Stimulated activated CD8-positive, alpha-beta memory T cell treated with anti-CD3 and anti-CD28 coated beads, Interleukin-15, amount 100 ng/mL, for 1 hour (primary cell): ENCODE data around the gene PRADC1.

Source experiments
- DNase-seq: peaks from one replicate; pipeline ENCODE4 v3.0.0-alpha.2; 2020; ENCODE audit warnings: low read depth

The PRADC1 gene

DNA sequence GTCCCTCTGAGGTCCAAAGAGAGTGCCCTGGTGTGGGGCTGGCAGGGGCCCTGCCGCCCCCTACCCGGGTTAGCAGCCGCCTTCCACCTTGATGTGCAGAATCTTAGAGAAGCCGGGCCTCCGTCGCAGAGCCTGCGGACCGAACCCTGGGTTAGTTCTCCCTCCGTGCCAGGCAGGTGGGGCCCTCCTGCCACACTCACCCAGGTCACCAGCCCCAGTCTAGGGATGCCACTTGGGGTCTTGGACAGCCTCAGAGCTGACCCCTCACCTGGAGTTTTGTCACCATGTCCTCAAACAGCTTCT, 25.8 kb upstream of the PRADC1 start:
- DNase-seq = no peak

DNA sequence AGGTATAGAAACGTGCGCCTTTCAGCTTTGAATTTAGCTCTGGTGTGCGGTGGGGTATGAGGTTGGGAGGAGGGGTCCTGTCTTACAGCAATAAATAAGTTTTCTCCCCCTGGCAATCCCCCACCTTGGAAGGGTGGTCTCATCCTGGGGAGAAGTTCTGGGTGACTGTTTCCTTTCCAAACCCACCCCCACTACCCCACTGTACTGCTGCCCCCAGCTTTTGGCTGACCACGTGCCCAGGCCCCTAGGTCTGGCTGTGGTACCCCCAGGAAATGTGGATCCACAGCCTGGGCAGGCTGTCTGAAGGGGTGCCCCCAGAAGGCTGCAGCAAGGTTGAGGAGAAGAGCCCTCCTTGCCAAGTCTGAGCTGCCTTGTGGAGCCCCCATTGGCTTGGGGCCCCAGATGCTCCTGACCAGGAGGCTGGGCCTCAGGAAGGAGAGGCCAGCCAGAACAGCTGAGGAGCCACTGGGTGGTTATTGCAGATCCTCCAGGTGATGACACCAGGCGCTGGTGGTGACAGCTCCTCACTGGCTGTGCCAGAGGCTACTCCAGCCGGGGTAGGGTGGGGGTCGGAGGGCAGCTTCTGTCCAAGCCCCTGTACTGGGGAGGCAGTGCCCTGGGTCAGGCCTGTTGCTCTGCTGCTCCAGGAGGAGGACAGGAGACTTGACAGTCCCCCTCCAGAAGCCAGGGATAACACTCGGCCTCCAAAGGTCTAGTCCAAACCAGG, 25.3 kb upstream of the PRADC1 start:
- DNase-seq = no peak

DNA sequence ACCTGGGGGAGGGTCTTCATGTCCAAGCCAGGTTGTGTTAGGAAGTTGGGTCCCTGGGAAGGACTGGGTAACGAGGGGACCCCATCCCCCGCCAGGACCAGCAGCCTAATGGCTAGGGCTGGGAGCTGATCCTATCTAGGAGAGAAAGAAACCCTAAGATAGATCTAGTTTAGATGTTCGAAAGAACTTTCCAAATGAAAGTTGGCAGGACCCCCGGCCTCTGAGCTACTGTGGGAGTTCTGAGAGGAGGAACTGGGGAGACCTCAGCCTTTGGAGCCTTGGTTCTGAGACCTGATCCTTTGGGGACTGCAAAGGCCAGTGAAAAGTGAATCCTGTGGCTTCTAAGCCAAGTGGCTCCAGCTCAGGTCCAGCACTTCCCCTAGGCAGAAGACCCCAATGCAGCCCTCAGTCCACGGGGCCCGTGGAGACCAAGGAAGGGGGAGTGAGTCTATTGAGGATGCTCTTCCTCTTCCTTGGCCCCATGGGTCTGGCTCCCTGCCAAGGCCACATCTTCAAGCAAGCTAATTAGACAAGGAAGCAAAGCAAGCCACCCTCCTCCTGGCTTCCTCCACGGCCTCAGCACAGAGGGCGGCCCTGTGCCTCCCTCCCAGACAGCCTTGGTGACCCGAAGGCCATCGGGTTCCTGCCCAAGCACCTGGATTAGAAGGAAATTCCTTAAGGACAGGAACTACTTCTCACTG, 24.5 kb upstream of the PRADC1 start:
- DNase-seq = no peak

DNA sequence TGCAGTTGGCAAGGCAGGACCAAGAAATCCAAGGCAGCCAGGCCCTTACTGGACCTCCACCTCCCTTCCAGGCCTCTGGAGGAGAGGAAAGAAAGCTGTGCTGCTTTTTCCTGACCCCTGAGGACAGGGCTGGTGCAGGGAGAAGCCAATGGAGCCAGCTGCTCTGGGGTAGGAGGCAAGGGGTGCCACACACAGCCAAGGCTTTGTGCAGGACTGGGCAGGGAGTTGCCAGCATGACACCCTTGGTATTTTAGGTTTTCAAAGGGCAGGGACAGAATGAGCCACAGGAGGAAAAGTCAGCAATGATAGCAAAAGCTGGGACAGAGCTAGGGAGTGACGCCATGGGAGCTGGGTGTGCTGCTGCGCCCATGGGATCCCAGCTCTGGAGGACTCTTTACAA, 24.0 kb upstream of the PRADC1 start:
- no peak for DNase-seq

DNA sequence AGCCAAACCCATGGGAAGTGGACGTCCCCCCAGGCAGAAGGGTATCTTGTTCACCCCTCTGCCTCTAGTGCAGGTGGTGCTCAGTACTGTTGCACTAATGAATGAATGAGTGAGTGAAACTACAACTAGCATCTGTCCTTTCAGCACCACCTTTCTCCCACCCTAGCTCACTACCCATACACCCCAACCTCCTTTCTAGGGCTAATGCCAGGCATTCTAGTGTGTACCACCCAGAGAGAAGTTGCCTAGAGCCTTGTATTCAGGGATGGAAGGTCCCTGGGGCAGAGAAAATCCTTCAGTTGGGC, 23.5 kb upstream of the PRADC1 start:
- no peak for DNase-seq

DNA sequence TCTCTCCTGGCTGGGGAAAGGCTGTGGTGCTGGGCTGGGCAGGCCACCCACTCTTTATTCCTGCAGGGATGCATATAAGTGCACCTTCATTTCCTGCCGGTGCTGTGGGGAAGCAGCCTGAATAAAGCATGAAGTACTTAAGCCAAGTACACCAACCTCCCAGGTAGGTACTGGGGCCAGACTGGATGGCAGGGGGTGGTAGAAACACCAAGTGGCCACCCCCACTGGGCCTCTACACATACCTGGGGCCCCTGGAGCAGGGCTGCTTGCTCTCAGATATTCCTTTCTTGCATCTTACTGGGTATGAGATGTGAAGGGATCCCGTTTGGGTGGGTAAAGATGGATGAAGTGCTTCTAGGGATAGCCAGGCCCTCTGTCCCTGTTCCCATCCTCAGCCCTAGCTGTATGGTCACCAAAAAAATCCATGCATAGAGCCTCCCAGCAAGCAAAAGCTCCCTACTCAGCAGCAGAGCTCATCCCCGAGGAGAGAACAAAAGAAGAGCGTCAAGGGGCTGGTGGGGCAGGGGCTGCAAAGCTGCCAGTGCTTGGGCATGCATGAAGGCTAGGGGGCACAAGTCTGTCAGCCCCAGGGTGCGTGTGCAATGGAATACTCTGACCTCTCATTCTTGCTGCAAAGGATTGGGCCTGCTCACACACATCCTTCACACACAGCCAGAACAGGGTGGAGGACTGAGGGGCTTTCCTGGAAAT, 23.0 kb upstream of the PRADC1 start:
- DNase-seq = no peak

DNA sequence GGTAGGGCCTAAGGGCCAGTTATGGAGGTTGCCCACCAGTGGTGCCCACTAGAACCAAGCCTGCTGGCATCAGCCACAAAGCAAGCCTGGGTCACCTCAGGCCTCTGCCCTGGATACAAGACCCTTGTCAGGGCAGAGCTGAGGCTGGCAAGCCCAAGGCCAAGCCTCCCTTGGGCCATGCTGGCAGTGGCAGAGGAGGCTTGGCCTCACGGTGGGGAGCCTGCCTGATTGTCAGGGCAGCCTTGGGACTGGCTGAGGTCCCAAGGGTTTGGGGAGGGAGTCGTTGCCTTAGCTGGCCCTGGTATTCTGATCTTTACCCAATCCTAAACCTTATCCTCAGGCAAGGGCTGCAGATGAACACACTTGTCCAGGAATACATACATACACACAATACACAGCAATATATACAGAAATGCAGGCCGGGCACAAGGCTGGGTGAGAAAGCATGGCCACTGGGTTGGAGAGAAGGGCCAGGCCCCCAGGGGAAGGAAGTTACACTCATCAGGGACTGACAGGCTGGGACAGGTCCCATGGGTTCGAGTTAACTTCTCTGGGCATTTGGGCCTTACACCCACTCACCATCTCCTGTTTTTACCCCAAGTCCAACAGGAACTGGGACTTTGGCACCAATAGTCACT, 22.1 kb upstream of the PRADC1 start:
- DNase-seq = no peak

DNA sequence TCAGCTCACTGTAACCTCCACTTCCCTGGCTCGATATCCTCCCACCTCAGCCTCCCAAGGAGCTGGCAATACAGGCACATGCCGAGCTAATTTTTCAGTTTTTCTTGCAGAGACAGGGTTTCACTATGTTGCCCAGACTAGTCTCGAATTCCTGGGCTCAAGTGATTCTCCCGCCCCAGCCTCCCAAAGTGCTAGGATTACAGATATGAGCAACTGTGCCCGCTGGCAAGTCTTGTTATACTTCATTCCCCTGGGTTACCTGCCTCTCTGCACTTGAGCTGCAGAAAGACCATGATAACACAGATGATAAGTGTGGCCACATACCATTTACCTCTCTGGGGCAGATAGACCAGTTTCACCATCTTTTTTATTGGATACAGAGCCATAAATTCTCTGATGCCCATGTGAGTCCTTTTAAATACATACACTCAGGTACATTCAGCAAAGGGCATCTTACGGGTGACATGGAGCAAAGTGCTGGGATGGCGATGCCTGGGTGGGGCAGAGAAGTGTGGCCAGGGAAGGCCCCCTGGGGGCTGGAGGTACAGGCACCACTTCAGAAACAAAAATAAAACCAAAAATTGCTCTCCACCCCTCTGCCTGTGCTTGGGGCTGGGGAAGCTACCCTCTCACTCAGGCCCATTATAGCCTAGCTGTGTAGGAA, 21.4 kb upstream of the PRADC1 start:
- no peak for DNase-seq

DNA sequence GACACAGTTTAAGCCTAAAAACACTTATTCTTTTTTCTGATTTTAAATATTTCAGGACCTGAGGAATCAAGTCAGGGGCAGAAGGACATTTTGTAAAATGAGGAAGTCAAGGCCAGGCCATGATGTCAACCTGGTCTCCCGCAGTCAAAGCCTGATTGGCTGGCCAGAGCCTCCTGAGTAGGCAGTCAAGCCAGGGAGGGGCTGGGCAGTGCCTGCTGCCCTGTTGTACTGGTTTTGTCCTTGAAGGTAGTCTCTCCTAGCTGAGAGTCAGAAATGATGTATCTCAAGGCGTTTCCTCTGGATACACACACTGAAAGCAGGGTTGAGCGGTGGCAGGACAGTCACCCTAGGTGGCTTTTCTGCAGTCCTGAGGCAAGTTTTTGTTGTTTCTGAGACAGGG, 20.9 kb upstream of the PRADC1 start:
- DNase-seq = no peak

DNA sequence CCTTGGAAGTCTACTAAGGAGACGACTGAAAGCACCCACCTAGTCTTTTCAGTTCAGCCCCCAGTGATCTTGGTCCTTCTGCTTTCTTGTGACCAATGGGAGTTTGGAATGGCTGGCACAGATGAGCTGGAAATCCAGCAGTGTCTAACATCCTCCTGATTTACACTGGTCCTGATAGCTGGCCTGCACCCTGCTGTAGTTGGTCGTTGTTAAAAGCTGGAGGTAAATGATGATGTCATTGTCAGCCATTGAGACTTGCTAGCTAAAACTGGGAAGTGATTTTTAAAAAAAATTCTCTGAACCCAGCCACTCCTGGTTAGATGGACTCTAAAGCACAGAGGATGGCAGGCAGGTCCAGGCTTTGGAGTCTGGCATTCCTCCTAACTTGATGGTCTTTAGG, 20.4 kb upstream of the PRADC1 start:
- no peak for DNase-seq

DNA sequence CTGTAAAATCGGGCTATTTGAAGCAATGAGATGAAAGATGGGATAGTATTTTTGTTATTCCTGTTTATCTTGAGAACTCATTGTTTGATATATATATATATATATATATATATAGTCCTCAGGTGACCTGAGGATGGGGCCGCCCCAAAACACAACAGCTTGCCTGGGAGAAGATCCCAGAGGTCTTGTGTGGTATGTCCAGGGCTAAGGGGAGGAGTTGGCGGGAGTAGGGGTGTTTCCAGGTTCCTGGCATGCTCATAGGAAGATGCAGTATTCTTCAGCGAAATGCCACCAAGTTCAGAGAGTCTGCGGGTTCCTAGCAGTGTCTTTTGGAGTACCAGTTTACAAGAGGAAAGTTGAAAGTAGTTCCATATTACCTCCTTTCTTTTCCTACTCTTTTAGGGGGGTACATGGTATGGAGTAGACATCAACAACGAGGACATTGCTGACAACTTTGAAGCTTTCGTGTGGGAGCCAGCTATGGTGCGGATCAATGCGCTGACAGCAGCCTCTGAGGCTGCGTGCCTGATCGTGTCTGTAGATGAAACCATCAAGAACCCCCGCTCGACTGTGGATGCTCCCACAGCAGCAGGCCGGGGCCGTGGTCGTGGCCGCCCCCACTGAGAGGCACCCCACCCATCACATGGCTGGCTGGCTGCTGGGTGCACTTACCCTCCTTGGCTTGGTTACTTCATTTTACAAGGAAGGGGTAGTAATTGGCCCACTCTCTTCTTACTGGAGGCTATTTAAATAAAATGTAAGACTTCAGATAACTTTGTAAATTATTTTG, 19.4 kb upstream of the PRADC1 start:
- DNase-seq = no peak

DNA sequence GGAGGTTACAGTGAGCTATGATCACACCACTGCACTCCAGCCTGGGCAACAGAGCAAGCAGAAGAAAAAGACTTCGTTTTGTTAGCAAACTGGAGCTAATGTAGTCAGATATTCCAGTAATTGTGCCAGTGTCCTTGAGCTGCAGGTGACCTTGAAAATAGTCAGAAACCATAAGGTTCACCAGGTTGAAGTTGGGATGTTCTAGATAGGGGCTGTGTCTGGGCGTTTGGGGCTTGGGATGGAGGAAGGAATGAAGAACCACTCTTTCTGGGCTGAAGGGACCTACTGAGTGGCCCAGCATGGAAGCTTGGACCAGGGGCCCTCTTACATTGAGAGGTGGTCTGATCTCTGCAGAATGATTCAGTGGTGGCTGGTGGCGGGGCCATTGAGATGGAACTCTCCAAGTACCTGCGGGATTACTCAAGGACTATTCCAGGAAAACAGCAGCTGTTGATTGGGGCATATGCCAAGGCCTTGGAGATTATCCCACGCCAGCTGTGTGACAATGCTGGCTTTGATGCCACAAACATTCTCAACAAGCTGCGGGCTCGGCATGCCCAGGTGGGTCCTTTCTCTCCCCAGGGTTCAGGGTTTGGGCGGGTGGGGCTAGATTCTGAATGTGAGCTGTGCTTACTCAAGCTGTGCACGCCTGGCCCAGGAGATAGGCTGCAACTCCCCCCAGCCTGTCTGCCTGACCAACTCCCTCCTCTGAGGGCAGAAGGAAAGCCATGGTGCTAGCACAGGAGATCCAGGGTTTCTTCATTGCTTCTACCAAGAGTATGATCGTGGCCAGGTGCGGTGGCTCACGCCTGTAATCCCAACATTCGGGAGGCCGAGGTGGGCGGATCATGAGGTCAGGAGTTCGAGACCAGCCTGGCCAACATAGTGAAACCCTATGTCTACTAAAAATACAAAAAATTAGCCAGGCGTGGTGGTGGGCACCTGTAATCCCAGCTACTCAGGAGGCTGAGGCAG, 18.1 kb upstream of the PRADC1 start:
- DNase-seq = no peak

DNA sequence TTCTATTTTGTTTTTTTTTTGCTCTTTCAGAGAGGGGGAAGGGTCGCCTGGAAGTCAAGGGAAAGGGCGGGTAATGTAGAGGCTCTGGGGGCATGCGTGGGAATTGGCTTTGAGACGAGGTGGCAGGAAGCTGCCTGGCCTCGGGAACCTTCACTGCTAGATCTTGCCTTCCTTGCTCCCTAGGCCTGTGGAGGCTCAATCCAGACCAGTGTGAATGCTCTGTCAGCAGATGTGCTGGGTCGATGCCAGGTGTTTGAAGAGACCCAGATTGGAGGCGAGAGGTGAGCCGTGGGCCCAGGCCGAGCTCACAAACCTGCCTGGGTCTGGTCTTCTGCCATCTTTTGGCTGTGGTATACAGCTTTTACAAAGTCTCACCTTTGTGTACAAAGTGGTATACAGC, 16.6 kb upstream of the PRADC1 start:
- no peak for DNase-seq

DNA sequence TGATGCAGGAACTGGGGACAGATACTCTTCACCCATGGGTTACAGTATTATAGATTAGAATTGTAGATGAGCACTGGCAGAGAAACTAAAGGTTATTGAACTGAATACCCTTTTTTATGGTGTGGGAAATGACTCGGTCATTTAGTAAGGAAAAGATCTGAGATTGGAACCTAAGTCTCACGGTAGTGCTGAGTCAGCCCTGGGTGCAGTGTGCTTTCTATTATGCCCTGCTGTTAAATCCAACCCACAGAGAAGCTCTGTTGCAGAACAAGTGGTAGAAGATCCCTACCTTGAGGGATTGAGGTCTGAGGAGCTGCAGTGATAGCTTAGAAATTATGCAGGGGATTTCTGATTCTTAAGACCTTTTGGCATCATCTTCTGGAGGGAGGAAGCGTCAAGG, 13.8 kb upstream of the PRADC1 start:
- no peak for DNase-seq

DNA sequence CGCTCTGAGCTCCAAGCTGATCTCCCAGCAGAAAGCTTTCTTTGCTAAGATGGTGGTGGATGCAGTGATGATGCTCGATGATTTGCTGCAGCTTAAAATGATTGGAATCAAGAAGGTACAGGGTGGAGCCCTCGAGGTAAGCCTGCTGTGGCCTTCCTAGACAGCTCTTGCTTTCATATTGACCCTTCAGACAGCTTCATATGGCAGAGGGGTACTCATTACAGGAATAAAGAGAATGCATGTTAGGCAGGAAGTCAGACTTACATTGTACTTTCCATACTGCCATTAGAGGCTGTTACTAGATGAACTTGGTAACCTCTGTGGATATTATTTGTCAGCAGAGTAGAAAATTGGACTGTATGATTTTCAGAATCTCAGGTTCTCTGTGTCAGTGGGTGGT, 11.5 kb upstream of the PRADC1 start:
- DNase-seq = no peak

DNA sequence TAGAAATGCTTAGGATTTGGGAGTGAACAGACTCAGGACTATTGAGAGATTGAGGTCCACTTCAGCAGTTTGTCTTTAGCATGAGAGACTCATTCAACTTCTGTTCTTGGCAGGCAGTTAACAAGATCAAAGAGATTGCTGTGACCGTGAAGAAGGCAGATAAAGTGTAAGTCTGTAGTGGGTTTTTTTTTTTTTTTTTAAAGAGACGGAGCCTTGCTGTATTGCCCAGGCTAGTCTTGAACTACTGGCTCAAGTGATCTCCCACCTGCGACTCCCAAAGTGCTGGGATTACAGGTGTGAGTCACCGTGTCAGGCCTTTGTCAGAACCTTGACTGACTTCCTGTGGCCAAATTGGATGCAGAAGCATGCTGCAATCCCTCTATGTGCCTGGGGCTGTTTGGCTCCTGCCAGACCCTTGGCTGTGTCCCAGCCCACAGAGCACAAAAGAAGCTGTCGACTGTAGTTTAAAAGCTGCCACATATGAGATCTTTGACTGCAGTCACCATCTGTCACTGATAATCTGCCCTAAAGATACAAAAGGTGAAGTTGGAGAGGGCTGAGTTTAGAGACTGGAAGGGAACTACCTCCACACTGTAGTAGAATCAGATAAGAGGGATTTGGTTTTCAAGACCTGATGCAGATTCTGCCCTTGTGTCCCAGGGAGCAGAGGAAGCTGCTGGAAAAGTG, 11.0 kb upstream of the PRADC1 start:
- DNase-seq = no peak

DNA sequence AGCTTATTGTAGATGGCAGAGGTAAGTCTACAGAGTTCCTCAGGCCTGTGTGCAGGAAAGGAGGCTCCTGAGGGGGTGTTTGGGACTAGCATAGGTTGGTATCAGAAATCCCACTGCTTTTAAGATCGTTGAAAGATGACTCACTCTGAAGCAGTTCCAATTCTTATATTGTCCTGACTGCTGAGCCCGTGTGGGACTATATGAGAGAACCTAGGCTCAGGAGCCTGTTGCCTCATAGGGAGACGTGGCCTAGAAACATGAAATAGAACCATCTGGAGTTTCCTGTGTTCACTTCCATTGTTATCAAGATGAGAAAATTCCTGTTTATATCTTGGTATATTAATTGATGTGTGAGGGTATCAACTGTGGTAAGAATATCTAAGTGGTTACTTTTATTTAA, 6.7 kb upstream of the PRADC1 start:
- no peak for DNase-seq

DNA sequence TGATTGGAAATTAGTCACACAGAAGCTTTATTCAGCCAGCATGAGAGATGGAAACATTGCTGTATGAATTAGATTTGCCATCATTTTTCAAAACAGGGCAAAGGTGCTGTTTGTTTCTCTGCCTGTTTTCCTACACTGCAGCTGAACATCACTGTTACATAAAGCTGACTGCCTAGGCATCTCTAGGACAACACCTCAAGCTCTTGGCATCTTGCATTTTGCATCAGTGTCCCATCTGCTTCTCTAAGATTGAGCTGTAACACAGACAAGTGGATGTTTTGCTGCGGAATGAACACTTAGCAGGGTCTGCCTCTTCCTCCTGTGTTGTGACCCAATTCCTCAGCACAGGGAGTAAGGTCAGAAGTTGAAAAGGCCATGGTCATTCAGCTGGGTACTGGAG, 5.9 kb upstream of the PRADC1 start:
- no peak for DNase-seq

DNA sequence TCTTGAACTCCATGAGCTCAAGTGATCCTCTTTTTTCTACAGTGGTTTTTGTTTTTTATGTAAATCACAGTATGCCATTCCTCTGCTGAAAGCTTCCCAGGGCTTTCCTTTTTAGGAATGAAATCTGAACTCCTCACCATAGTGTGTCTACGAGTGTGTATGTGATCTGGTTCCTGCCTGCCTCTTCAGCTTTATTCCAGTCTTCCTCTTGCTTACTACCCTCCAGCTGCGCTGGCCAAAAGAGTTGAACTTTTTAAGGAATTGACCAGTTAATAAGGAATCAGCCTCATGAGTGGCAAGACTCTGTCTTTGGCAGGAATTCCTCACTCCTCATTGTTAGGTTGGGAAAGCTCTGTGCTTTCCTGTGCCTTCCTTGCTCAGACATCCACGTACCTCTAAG, 5.1 kb upstream of the PRADC1 start:
- DNase-seq = no peak

DNA sequence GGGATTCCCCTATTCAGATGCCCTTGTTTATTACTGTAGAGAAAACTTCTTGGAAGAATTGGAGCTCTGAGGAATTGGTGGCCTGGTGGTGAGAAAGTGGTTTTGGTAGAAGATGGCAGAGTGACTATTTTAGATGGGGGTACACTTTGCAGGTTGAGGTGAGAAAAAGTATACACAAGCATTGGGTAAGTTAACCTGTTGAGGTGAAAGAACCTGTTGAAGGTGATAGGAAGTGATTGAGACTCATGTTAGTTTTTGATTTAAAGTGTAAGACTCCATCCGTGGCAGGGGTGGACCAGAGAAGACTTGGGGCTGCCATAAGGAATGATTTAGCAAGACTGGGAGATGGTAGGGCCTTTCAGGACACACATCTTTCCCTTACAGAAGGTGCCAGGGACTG, 4.1 kb upstream of the PRADC1 start:
- no peak for DNase-seq
